HEK293 (cell line): ENCODE data around the gene MAN2B2.

Experiments
- SETDB1 ChIP-seq: IDR thresholded peaks from one replicate; pipeline ENCODE4 v1.6.1; 2017; ENCODE audit warnings: mild to moderate bottlenecking, low read length, moderate library complexity, mixed read lengths; ENCODE audit not compliant: insufficient read length
- ZNF660 ChIP-seq: fragments of 450-650 bp; IDR thresholded peaks from 2 replicates; pipeline ENCODE4 v1.5.1; 2018; ENCODE audit warnings: missing biosample characterization, mild to moderate bottlenecking, missing genetic modification characterization
- TF ChIP-seq, protein P1 (sequence below): fragments of 450-650 bp; formaldehyde crosslinking; IDR thresholded peaks from 2 replicates; pipeline ENCODE4 v1.5.1; 2016; ENCODE audit warnings: missing biosample characterization, missing genetic modification characterization, borderline replicate concordance
- TF ChIP-seq, protein P2 (sequence below): fragments of 450-650 bp; formaldehyde crosslinking; IDR thresholded peaks from 2 replicates; pipeline ENCODE4 v1.5.1; 2016; ENCODE audit warnings: missing biosample characterization, missing genetic modification characterization
- TF ChIP-seq, protein P3 (sequence below): fragments of 450-650 bp; formaldehyde crosslinking; IDR thresholded peaks from 2 replicates; pipeline ENCODE4 v1.5.1; 2016; ENCODE audit warnings: missing biosample characterization, missing genetic modification characterization

DNA sequence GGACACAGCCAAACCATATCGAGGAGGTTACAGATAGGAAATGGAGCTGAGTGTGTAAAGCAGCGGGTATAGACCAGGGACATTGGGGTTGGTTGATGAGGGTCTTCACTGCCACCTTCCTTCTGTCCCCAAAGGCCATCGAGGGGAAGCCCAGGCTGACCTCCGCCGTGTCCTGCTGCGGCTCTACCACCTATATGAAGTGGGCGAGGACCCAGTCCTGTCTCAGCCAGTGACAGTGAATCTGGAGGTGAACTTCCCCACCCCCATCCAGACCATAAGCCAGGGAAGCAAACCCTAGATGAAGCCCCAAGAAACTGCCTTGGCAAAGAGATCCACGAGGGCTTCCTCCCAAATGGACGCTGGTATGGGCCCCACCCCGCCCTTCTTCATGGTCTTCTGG lies 42.3 kb downstream of the MAN2B2 start:
- TF ChIP-seq, protein P1, sequence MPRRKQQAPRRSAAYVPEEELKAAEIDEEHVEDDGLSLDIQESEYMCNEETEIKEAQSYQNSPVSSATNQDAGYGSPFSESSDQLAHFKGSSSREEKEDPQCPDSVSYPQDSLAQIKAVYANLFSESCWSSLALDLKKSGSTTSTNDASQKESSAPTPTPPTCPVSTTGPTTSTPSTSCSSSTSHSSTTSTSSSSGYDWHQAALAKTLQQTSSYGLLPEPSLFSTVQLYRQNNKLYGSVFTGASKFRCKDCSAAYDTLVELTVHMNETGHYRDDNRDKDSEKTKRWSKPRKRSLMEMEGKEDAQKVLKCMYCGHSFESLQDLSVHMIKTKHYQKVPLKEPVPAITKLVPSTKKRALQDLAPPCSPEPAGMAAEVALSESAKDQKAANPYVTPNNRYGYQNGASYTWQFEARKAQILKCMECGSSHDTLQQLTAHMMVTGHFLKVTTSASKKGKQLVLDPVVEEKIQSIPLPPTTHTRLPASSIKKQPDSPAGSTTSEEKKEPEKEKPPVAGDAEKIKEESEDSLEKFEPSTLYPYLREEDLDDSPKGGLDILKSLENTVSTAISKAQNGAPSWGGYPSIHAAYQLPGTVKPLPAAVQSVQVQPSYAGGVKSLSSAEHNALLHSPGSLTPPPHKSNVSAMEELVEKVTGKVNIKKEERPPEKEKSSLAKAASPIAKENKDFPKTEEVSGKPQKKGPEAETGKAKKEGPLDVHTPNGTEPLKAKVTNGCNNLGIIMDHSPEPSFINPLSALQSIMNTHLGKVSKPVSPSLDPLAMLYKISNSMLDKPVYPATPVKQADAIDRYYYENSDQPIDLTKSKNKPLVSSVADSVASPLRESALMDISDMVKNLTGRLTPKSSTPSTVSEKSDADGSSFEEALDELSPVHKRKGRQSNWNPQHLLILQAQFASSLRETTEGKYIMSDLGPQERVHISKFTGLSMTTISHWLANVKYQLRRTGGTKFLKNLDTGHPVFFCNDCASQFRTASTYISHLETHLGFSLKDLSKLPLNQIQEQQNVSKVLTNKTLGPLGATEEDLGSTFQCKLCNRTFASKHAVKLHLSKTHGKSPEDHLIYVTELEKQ (tag by site-specific recombination) = no peak
- TF ChIP-seq, protein P2, sequence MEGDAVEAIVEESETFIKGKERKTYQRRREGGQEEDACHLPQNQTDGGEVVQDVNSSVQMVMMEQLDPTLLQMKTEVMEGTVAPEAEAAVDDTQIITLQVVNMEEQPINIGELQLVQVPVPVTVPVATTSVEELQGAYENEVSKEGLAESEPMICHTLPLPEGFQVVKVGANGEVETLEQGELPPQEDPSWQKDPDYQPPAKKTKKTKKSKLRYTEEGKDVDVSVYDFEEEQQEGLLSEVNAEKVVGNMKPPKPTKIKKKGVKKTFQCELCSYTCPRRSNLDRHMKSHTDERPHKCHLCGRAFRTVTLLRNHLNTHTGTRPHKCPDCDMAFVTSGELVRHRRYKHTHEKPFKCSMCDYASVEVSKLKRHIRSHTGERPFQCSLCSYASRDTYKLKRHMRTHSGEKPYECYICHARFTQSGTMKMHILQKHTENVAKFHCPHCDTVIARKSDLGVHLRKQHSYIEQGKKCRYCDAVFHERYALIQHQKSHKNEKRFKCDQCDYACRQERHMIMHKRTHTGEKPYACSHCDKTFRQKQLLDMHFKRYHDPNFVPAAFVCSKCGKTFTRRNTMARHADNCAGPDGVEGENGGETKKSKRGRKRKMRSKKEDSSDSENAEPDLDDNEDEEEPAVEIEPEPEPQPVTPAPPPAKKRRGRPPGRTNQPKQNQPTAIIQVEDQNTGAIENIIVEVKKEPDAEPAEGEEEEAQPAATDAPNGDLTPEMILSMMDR (tag by site-specific recombination) = no peak
- TF ChIP-seq ZNF660 = no peak
- TF ChIP-seq SETDB1 = no peak
- TF ChIP-seq, protein P3, sequence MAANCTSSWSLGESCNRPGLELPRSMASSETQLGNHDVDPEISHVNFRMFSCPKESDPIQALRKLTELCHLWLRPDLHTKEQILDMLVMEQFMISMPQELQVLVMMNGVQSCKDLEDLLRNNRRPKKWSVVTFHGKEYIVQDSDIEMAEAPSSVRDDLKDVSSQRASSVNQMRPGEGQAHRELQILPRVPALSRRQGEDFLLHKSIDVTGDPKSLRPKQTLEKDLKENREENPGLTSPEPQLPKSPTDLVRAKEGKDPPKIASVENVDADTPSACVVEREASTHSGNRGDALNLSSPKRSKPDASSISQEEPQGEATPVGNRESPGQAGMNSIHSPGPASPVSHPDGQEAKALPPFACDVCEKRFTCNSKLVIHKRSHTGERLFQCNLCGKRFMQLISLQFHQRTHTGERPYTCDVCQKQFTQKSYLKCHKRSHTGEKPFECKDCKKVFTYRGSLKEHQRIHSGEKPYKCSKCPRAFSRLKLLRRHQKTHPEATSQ (tag by site-specific recombination) = no peak
